Dedifferentiated amniotic fluid mesenchymal stem cell (primary cell): Measurements from ENCODE around the gene CC2D2B.
"Not testable (repeated sequence)": the region's sequence is repeated elsewhere in the genome, so short reads cannot be mapped to it uniquely, and the experiment has no call there.

Experiments used
- DNase-seq: peaks from one replicate; pipeline ENCODE4 v3.0.0-alpha.2; 2016; ENCODE audit errors: extremely low spot score

Gene CC2D2B

GRCh38 chr10:96023168-96023567 is 115.4 kb downstream of the CC2D2B start:
- no peak for DNase-seq

DNA sequence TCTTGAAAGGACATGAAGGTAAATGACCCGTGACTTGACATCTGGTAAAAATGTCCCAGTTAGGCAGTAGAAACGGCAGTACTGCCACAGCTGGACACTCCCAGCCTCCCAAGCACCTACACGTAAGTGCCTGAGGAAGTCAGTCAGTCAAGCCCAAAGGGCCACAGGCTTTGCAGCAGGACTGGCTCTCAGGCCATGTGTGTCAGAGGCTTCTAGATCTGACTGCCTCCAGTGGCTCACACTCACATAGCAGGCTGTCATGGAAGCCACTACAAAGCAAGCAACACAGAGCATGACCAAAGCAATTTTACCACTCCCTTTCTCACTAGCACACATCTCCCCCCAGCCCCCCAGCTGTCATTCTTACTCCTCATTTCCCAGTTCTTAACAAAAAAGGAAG is 117.8 kb downstream of the CC2D2B start:
- DNase-seq = no peak

- no peak for DNase-seq
Measured at GRCh38 chr10:96034625-96035024, 126.8 kb downstream of the CC2D2B start.

DNA sequence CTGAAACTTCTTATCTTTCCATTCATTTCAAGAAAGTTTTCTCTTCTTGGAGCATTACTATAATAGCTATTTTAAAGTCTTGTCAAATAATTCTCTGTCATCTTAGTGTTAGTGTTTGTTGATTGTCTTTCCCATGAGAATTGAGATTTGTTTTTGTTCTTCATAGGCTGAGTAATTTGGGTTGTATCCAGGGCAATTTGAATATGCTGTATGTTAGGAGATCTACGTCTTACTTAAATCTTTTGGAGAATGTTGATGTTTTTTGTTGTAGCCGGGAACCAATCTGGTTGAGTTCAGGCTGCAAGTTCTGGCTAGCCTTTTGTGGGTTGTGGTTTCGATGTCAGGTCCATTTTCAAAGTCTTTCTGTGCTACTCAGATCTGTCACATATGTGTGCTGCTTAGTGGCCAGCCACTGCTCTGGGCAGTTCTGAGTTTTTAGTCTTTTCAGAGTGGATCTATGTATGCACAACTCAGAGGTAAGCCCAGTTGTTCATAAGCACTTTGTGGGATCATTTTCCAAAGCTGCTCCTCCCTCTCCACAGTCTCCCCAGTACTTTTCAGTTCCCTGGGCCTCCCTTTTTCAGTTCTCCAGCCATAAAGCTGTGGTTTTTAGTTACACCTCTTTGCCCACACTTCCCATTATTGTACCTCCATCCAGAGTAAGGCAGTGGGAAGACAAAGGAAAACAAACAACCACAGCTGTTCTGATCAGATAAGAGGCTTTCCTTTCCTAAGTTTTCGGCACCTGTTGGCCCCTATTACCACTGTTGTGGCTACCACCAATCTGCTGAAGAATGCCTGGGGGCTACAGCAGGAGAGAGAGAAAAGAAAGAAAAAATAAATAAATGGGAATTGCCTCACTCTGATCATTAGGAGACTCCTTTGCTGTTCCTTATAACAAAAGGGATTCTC is 131.0 kb downstream of the CC2D2B start:
- DNase-seq = no peak

GRCh38 chr10:96041146-96041545 is 133.4 kb downstream of the CC2D2B start:
- DNase-seq = no peak

DNA sequence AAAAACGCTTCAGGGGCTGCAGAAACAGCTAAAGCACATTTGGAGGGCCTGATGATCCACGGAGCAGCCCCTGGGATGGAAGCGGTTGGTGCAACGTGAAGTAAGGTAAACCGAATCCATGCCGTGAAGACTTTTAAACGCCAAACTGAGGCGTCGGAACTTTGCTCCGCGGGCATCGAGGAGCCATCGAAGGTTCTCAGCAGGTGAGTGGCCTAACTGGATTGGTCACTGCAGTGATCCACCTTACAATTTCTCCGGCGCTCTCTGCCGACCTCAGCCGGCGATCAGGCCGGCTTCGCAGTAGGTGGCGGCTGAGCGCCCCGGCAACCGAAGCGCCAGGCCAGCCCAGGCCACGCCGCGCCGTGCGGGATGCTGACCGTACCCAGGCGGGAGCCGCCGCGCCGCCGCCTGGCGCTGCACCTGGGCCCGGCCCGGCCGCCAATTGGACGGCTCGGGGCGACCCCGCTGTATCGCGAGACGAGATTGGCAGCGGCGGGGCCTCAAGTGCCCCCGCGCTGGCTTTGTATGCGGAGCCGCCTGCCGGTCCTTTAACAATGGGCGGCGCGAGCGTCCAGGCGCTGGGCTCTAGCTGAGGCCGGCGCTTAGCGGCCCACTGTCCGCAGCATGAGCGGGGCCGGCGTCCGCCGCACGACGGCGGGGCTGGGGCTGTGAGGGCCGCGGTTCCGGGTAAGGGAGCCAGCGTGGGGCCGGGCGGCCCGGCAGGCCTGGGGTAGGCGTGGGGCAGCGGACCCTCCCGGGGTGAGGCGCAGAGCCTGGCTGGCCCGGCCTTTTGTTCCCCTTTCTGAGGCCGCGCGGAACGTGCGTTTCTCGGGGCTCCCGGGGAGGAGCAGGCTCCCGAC is 135.5 kb downstream of the CC2D2B start, which contains the start of gene CCNJ:
Gene CCNJ, plus strand, starts transcription at position 551 of the 860 bp plus-strand sequence. CDS start 811 bp downstream, outside the sequence.
- DNase-seq = peak; percentile 83

- DNase-seq = peak; percentile 23
Measured at GRCh38 chr10:96043893-96044715, 136.3 kb downstream of the CC2D2B start.

GRCh38 chr10:96044736-96045135 is 137.0 kb downstream of the CC2D2B start:
- peak; percentile 29 for DNase-seq

DNA sequence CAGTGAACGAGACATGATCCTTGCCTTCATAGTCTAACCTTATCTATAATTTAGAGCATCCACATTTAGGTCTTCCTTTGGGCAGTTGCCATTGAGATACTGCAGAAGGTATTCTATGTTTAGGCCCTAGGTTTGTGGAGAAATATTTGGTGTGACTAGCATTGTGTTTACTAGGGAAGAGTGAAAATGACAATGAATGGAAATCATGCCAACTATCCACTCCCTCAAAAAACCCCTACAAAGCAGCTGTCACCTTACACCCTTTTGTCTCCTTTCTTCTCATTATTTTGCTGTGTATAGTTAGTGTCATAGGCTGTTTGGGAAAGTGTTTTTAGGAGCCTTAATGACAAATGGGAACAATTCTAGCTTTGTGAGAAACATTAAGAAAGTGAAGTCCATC is 138.8 kb downstream of the CC2D2B start:
- no peak for DNase-seq

GRCh38 chr10:96047004-96047649 is 139.4 kb downstream of the CC2D2B start:
- DNase-seq = no peak

DNA sequence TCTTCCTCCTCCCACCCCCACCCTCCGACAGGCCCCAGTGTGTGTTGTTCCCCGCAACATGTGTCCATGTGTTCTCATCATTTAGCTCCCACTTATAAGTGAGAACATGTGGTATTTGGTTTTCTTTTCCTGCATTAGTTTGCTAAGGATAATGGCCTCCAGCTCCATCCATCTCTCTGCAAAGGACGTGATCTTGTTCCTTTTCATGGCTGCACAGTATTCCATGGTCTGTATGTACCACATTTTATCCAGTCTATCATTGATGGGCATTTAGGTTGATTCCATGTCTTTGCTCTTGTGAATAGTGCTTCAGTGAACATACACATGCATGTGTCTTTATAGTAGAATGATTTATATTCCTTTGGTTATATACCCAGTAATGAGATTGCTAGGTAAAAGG is 140.2 kb downstream of the CC2D2B start:
- not testable (repeated sequence) for DNase-seq

DNA sequence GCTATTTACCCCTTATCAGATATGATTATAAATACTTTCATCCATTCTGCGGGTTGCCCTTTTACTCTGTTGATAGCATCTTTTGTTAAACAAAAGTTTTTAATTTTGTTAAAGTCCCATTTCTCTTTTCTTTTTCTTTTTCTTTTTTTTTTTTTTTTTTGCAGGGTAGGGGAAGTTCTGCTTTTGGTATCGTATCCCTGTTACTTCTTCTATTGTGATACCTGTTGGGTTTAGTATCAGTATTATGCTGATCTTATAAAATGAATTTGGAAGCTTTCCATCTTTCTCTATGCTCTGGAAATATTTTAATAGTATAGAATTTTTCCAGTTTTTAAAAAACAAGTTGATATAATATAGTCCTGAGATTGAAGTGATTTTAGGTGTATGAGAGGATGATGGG is 141.6 kb downstream of the CC2D2B start:
- DNase-seq = no peak

DNA sequence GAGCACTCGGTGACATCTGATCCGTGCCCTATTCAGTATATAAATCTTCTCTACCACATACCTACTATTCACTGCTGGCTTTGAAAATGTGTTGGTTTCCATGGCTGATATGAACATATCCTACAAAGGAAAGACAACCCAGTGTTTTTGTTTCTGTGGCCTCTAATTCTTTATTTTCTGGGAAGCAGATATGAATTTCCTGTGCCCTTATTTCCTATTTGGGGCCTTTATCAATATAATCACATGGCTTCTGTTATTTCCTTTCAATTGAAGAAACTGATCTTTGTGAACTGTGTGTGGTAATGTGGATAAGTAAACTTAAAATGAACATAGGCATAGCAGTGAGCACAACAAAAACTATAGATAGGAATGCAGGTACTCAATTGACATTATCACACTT is 146.2 kb downstream of the CC2D2B start:
- DNase-seq = no peak

DNA sequence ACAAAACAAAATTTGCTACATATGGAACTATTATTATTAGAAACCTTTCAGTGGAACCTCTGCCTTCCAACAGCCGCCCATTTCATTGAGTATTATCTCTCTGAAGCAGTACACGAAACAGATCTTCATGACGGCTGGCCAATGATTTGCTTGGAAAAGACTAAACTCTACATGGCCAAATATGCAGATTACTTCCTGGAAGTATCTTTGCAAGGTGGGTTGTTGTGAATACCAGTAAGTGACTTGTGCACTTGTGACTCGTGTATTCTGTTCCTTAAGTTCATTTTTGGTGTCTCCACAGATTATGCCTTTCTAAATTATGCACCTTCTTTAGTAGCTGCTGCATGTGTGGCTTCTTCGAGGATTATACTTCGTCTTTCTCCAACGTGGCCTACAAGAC is 149.0 kb downstream of the CC2D2B start:
- no peak for DNase-seq

- no peak for DNase-seq
Measured at GRCh38 chr10:96061232-96061631, 153.5 kb downstream of the CC2D2B start.

- DNase-seq = no peak
Measured at GRCh38 chr10:96072674-96073073, 164.9 kb downstream of the CC2D2B start.

GRCh38 chr10:96073722-96074121 is 165.9 kb downstream of the CC2D2B start:
- no peak for DNase-seq

DNA sequence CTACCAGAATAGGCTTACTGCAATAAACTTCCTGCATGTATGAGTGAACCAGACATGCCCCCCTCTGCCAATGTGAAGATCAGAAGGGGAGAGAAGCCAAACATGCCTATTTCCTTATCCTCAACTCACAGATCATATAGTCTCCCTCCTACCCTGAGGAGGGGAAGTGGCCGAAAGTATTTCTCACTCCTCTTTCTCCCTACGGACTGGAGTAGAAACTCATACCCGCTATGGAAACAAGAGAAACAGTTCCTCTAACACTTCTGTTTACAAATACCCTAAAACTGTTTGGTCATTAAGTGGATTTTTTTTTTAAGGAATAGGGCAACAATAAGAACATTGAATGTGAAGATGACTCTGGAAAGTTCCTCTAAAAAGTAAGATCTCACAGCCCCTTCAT is 167.0 kb downstream of the CC2D2B start:
- no peak for DNase-seq

- no peak for DNase-seq
Measured at GRCh38 chr10:96075977-96076376, 168.2 kb downstream of the CC2D2B start.

- DNase-seq = no peak
Measured at GRCh38 chr10:96077156-96077555, 169.4 kb downstream of the CC2D2B start.

GRCh38 chr10:96082153-96082552 is 174.4 kb downstream of the CC2D2B start:
- no peak for DNase-seq
